ENCODE results near the gene TNNT2.

The TNNT2 gene

DNA sequence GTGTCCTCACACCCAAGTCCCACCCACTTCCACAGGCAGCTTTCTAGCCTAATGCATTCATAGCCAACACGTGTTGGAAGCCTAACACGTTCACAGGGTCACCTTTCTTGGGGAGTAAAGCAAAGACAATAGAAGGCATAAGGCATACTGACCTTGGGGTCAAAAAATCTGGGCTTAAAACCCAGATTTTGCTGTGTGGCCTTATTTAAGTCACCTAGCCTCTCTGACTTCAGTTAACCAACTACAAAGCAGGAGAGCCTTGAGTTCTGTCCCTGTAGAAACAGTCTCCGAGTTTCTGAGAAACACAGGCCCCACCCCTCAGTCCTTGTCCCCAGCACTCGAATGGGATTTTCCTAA, 1.4 kb downstream of the TNNT2 start:
- DNase-seq (ENCODE audit: low read depth, low spot score): no peak
- TF ChIP-seq, protein P1, sequence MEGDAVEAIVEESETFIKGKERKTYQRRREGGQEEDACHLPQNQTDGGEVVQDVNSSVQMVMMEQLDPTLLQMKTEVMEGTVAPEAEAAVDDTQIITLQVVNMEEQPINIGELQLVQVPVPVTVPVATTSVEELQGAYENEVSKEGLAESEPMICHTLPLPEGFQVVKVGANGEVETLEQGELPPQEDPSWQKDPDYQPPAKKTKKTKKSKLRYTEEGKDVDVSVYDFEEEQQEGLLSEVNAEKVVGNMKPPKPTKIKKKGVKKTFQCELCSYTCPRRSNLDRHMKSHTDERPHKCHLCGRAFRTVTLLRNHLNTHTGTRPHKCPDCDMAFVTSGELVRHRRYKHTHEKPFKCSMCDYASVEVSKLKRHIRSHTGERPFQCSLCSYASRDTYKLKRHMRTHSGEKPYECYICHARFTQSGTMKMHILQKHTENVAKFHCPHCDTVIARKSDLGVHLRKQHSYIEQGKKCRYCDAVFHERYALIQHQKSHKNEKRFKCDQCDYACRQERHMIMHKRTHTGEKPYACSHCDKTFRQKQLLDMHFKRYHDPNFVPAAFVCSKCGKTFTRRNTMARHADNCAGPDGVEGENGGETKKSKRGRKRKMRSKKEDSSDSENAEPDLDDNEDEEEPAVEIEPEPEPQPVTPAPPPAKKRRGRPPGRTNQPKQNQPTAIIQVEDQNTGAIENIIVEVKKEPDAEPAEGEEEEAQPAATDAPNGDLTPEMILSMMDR (IDR thresholded peaks at IDR 0.05; ENCODE audit: low read depth, low read length): no peak
- H3K4me3 ChIP-seq (ENCODE audit: low read depth, low read length): no peak overlapping the region
- in situ Hi-C loops (cut with HindIII; ENCODE audit: low sequenced_read_pairs): no loop called here

DNA sequence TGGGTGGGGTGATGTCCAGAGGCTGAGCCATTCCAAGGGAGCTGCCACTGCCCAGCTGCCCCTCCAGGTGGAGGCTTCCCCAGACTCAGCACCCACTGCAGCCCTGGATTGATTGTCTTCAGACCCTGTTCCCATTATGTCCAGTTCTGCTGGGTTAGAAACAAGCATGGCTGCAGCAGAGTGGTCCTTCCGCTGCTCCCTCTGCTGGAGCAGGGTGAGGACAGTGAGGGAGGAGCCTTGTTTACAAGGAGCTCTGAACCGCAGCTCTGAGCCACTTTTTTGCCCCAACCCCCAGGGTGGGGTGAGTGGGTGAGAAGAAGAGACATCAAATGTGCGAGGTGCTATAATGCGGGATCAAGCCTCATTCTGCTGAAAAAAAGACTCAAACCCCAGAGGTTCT, 2.3 kb downstream of the TNNT2 start:
- TF ChIP-seq, protein P1 (IDR thresholded peaks at IDR 0.05; ENCODE audit: low read depth, low read length): peak; percentile 27
- no peak for DNase-seq (ENCODE audit: low read depth, low spot score)
- in situ Hi-C loops (cut with HindIII; ENCODE audit: low sequenced_read_pairs): no loop called here
- no peak overlapping the region for H3K4me3 ChIP-seq (ENCODE audit: low read depth, low read length)

DNA sequence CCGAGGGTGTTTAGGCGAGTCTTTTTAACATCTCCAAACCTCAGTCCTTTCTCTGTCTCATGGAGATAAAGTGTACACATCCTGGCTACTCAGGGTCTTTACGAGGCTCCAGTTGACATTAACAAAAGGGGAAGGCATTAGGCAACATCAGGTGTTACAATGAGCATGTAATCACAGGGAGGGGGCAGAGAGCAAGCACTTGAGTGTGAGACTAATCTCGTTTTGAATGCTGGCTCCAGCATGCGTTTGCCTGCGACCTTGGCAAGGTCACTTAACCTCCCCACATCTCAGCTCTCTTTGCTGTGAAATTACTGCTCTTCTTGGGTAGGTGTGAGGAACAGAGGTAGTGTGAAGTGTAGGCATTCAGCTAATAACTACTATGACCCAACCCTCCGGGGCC, 3.1 kb downstream of the TNNT2 start:
- no peak overlapping the region for H3K4me3 ChIP-seq (ENCODE audit: low read depth, low read length)
- TF ChIP-seq, protein P1 (IDR thresholded peaks at IDR 0.05; ENCODE audit: low read depth, low read length): no peak
- no peak for DNase-seq (ENCODE audit: low read depth, low spot score)
- in situ Hi-C loops (cut with HindIII; ENCODE audit: low sequenced_read_pairs): no loop called here

DNA sequence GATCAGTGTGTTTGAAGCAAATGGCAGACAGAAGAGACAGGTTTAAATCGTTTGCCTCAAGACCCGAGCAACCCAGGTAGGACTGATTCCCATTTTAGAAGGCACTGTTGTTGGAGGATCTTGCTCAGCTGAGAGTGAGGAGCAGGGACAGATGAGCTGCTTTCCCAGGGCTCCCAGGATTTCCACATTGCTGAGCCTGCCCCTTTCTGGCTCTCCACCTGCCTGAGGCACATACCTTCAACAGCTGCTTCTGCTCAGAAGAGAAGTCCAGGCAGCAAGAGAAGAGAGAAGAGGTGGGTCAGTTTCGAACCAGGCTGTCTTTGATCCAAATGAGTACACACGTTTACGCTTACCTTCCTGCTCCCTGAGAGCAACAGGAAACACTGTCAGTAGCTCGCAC, 5.7 kb downstream of the TNNT2 start:
- DNase-seq (ENCODE audit: low read depth, low spot score): no peak
- TF ChIP-seq, protein P1 (IDR thresholded peaks at IDR 0.05; ENCODE audit: low read depth, low read length): no peak
- in situ Hi-C loops (cut with HindIII; ENCODE audit: low sequenced_read_pairs): no loop called here
- no peak overlapping the region for H3K4me3 ChIP-seq (ENCODE audit: low read depth, low read length)

- TF ChIP-seq, protein P1 (IDR thresholded peaks at IDR 0.05; ENCODE audit: low read depth, low read length): no peak
- in situ Hi-C loops (cut with HindIII; ENCODE audit: low sequenced_read_pairs): no loop called here
- H3K4me3 ChIP-seq (ENCODE audit: low read depth, low read length): no peak overlapping the region
- DNase-seq (ENCODE audit: low read depth, low spot score): no peak
Observed at GRCh38 chr1:201371276-201371675, 6.2 kb downstream of the TNNT2 start.

GRCh38 chr1:201370500-201370899, 7.0 kb downstream of the TNNT2 start:
- TF ChIP-seq, protein P1 (IDR thresholded peaks at IDR 0.05; ENCODE audit: low read depth, low read length): no peak
- no peak overlapping the region for H3K4me3 ChIP-seq (ENCODE audit: low read depth, low read length)
- no peak for DNase-seq (ENCODE audit: low read depth, low spot score)
- in situ Hi-C loops (cut with HindIII; ENCODE audit: low sequenced_read_pairs): no loop called here

DNA sequence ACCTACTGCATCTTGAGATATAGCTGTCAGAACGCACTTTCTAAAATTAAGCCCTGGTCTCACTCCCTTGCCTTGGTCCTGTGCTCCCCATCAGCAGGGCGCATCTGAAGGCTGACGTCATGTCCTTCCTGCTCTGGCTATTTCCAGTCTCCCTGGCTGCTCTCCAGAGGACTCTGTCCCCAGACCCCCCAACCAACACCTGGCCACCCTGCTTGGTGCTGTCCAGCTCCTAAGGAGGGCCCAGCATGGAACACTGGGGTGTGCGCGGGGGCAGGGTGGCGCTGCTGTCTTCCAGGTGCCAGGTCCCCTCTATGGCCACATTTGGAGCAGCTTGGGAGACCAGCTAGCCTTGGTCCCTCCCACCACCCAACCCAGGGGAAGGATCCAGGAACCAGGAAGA, 8.3 kb downstream of the TNNT2 start:
- H3K4me3 ChIP-seq (ENCODE audit: low read depth, low read length): no peak overlapping the region
- no peak for DNase-seq (ENCODE audit: low read depth, low spot score)
- in situ Hi-C loops (cut with HindIII; ENCODE audit: low sequenced_read_pairs): no loop called here
- TF ChIP-seq, protein P1 (IDR thresholded peaks at IDR 0.05; ENCODE audit: low read depth, low read length): no peak

Data from astrocyte of the spinal cord (primary cell).